ENCODE data around the gene HDAC9. TPM values are rescaled to one million over a fixed set of nuclear protein-coding genes. Genes with fewer than 3 reads are reported as not detected.

HDAC9 gene
- total RNA-seq, 1 experiment from 2014 or later, result 7.7 TPM

GRCh38 chr7:18623389-18623788, 127.8 kb downstream of the HDAC9 start:
- no peaks in the 10 kb centered on the region for H3K79me2 ChIP-seq (ENCODE audit: insufficient read depth, low read length)
- H3K56ac ChIP-seq (ENCODE audit: insufficient read length, low read depth, low read length), result no peak overlapping the region
- H4K5ac ChIP-seq (ENCODE audit: insufficient read length, low read depth, low read length), result no peak overlapping the region
- H2BK120ac ChIP-seq (ENCODE audit: low read depth, low read length, poor library complexity, severe bottlenecking), result no peak overlapping the region
- no peaks in the 10 kb centered on the region for H3K79me1 ChIP-seq (ENCODE audit: insufficient read depth, low read depth, low read length, poor library complexity, severe bottlenecking)
- no peak overlapping the region for H3K9ac ChIP-seq (ENCODE audit: extremely low read depth, insufficient read length, low read length)
- no peaks in the 10 kb centered on the region for H4K20me1 ChIP-seq (ENCODE audit: control insufficient read depth, insufficient read depth, insufficient read length)
- TF ChIP-seq CTCF (conservative IDR thresholded peaks at IDR 0.05), result no peak
- no peak overlapping the region for H2AFZ ChIP-seq (ENCODE audit: low read length)
- H3K4ac ChIP-seq (ENCODE audit: low read depth, low read length), result no peak overlapping the region
- no peaks in the 10 kb centered on the region for H3K9me3 Mint-ChIP-seq
- no peaks in the 10 kb centered on the region for H3K27me3 ChIP-seq (ENCODE audit: insufficient read depth, low read length)
- no peak overlapping the region for H4K91ac ChIP-seq (ENCODE audit: insufficient read length, low read depth, low read length)
- no peak overlapping the region for H3K18ac ChIP-seq (ENCODE audit: insufficient read length, low read depth, low read length)
- no peak overlapping the region for H4K8ac ChIP-seq (replicated peaks; ENCODE audit: insufficient read length, low read depth, low read length)
- H2BK12ac ChIP-seq (ENCODE audit: insufficient read length, low read depth, low read length), result no peak overlapping the region
- H3K27ac ChIP-seq (ENCODE audit: insufficient read length, low read depth, low read length), result no peak overlapping the region
- no peak overlapping the region for H2BK5ac ChIP-seq (ENCODE audit: insufficient read length, low read length)
- peaks cover 4 to 9% of the 10 kb centered on the region in 2 experiments; a peak in 3 of 4 replicates for H3K4me1 Mint-ChIP-seq
- H3K27ac Mint-ChIP-seq, result no peak overlapping the region
- no peak overlapping the region for H2BK15ac ChIP-seq (ENCODE audit: low read depth, low read length)
- no peak overlapping the region for H2AK5ac ChIP-seq (ENCODE audit: insufficient read length, low read length)
- H3K4me2 ChIP-seq (ENCODE audit: insufficient read depth, insufficient read length, low read length), result no peak overlapping the region
- H3K4me3 Mint-ChIP-seq, result no peak overlapping the region
- H3K4me1 ChIP-seq (ENCODE audit: insufficient read depth, low read length), result no peaks in the 10 kb centered on the region
- H3K36me3 Mint-ChIP-seq (ENCODE audit: insufficient read depth in 1 of 3, low read depth in 3 of 3), result no peaks in the 10 kb centered on the region
- no CpG with 5 or more reads among the region's 3 CpGs for WGBS (ENCODE audit: extremely low coverage, insufficient read length, low lambda C conversion rate)
- H3K27me3 Mint-ChIP-seq (ENCODE audit: low read depth), result no peaks in the 10 kb centered on the region
- H3K14ac ChIP-seq (ENCODE audit: insufficient read depth, low read length), result no peak overlapping the region
- no peaks in the 10 kb centered on the region for H3K23me2 ChIP-seq (ENCODE audit: insufficient read length, low read depth, low read length, poor library complexity, severe bottlenecking)
- no peaks in the 10 kb centered on the region for H3K9me3 ChIP-seq (ENCODE audit: control insufficient read depth, low read depth, low read length)
- DNase-seq, result no peak
- H2BK20ac ChIP-seq (ENCODE audit: low read depth, low read length, poor library complexity, severe bottlenecking), result no peak overlapping the region
- H3T11ph ChIP-seq (ENCODE audit: low read length), result no peak overlapping the region
- no peak overlapping the region for H3K23ac ChIP-seq (ENCODE audit: insufficient read length, low read depth, low read length)

All from H9 (cell line).